M059J (cell line): ENCODE measurements around the gene TMC7. TPM values are rescaled to one million over a fixed set of nuclear protein-coding genes. Genes with fewer than 3 reads are reported as not detected.

Experiments used
- DNase-seq: peaks from one replicate; pipeline ENCODE4 v3.0.0-alpha.2; 2012; ENCODE audit warnings: low read depth
- total RNA-seq: library from RNA; depleted of rRNA; stranded (reverse); fragments of >200 nt; shearing (Covaris generic); gene quantifications from 2 replicates; pipeline ENCODE4 v1.2.3, GENCODE V29; 2014

TMC7 gene
- total RNA-seq, 1 experiment from 2014 or later = 0.71 TPM

DNA sequence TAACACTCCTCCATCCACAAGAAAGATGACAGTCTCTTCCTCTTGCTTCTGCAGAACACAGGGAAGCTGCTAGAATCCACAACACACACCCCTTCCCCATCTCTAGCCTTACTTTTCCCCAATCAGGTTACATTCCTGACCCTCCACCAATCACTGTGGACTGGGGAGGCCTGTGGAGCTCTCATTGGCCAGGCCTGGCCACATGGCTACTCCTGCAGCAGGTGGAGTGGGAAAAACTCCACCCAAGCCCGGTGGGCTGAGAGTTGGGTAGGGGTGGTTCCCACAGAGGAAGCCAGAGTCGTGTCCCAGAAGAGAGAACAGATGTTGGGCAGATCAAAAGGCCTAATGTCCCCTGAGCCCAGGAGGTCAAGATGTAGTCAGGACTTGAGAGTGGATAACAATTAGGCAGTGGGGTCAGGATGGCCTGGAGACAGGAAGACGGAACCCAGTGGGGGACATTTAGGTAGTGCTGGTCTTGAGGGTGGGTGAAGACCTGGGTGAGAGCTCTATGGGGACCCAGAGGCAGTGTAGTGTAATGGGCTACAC is 105.7 kb downstream of the TMC7 start:
- no peak for DNase-seq

DNA sequence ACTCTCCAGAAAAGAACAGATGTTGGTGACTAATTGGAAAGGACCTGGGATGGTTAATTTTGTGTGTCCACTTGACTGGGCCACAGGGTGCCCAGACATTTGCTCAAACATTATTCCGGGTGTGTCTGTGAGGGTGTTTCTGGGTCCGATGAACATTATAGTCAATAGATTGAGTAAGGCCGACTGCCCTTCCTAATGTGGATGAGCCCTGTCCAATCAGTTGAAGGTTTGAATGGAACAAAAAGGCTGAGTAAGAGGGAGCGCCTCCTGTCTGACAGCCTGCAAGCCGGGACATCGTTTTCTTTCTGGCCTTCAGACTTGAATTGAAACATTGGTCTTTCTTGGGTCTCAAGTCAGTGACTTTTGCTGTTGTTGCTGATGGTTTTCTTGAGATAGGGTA is 107.2 kb downstream of the TMC7 start:
- DNase-seq = no peak

DNA sequence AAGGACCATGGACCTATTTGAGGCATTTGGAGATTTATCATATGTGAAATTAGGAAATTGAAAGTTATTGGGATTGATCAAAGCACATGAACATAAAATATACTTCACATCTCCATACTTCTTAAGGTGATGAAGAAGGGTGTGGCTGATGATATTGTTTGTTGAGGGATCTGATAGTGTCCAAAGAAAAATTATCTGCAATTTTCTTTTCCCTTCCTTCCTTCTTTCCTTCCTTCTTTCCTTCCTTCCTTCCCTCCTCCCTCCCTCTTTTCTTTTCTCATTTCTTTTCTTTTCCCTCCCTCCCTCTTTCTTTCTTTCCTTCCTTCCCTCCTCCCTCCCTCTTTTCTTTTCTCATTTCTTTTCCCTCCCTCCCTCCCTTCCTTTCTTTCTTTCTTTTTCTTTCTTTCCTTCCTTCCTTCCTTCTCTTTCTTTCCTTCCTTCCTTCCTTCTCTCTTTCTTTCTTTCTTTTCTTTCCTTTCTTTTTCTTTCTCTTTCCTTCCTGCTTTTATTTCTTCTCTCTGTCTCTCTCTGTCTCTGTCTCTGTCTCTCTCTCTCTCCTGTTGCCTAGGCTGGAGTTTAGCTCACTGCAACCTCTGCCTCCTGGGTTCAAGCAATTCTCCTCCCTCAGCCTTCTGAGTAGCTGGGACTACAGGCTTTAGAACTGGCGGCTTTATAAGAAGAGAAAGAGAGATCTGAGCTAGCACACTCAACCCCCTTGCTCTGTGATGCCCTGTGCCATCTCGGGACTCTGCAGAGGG is 109.1 kb downstream of the TMC7 start:
- DNase-seq = no peak

DNA sequence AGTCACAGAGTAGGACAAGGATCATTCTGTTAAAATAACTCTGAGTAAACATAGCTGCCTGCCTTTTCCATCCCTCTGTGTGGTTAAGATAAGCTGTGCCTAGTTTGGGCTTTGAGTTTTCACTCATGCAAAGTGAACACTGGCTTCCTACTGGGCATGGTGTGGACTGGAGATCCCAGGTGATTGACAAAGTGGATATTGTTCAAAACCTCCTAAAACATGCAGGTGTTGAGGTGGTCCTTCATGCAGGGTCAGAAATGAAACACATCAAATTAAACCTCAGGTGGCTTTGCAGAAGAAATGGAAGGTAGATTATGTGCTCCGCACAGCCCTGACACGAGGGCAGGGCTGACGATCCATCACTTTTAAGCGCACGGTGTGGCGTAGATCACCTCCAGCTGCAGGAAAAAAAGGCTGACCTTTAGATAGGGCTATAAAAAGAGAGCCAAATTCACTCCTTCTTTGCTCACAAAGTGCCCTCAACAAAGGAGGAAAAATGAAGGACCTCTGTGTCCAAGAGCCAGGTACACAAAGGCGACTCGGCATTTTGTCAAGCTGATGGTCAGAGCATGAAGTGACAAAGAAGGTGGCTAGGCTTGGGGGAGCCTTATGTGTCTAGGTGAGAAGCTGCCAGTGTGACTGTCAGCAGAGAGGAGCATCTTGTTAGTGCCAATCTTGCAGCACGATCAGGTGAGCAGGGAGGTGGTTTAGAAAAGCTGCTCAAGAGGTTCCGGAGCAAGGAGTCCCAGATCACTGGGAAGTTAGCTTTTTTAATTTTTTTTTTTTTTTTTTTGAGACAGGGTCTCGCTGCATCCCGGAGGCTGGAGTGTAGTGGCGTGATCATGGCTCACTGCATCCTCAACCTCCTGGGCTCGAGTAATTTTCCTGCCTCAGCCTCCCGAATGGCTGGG is 110.2 kb downstream of the TMC7 start:
- no peak for DNase-seq

GRCh38 chr16:19094542-19095365 is 111.0 kb downstream of the TMC7 start:
- no peak for DNase-seq

GRCh38 chr16:19095654-19096053 is 111.9 kb downstream of the TMC7 start:
- DNase-seq = peak; percentile 90

DNA sequence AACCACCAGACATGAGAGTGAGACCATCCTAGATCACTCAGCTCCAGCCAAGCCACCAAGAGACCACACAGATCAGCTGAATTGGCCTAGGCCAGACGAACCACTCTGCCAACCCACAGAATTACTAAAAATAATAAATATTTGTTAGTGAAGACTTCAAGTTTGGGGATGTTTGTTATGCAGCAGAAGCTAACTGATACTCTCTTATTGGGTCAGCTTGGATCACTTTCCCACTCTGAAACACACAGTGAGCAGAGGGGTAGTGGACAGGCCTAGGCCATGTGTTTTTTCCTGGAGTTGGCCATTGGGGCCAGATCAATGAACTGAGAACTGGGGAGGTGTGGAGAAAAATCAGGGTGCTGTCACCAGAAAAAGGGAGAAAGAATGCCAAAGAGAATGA is 114.4 kb downstream of the TMC7 start:
- no peak for DNase-seq

GRCh38 chr16:19102187-19102872 is 118.6 kb downstream of the TMC7 start:
- DNase-seq = peak; percentile 38

DNA sequence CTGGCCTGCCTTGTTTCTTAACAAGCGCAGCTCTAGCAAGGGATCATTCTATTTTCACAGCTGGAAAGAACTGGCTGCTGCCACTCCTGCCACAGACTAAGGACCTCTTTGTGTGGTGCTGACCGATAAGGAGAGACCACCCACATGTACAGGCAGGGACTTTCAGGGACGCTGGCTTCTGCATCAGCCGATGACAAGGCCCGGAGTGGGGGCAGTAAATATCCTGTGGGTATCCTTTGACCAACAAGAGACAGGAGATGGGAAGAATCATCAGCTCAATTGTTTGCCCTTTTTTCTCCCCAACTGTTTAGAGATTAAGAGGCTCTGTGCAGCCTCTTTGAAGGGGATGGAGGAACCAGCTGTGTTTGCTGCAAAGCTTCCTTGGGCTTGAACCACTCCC is 120.9 kb downstream of the TMC7 start:
- DNase-seq = no peak

- DNase-seq = no peak
These were observed 121.4 kb downstream of the TMC7 start for GRCh38 chr16:19105131-19105530.

DNA sequence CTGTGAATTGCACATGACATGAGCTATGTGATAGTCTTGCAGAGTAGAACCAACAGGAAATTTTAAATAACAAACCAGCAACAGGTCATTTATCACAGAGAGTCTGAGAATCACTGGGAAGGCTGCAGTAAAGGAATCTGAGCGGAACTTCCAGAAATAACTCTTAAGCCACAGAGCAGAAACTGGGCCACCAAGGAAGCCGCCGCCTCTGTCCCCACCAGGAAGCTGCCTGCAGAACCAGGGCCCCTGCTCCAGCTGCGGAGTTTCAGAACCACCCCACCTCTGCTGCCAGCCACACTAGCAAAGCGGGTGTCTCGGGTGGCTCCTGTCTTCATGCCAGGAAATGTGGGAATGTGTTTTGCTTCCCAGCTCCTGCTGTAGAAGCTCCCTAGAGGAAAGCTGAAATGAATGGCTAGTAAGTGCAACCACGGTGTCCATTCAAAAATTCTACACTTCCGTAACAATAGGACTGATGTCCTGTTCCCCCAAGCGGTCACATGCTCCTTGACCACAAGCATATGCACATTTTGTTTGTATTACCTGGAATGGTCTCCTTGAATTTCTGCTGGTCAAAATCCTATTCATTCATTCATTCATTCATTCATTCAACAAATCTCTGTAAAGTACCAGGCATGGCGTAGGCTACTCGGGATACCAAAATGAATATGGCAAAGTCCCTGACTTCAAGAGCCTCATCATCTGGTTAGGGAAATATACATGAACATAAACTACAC is 122.3 kb downstream of the TMC7 start:
- no peak for DNase-seq

DNA sequence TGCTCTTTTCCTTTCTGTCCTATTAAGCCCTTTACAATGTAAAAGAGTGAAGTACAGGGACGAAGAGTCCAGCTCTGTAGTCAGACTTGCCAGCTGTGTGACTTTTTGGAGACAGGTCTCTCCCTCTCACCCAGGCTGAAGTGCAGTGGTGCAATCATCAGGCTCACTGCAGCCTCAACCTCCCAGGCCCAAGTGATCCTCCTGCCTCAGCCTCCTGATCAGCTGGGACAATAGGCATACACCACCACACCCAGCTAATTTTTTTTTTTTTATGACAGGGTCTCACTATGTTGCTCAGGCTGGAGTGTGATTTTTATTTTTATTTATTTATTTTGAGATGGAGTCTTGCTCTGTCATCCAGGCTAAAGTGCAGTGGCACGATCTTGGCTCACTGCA is 122.9 kb downstream of the TMC7 start:
- DNase-seq = no peak

GRCh38 chr16:19108409-19109287 is 124.9 kb downstream of the TMC7 start:
- DNase-seq = no peak

DNA sequence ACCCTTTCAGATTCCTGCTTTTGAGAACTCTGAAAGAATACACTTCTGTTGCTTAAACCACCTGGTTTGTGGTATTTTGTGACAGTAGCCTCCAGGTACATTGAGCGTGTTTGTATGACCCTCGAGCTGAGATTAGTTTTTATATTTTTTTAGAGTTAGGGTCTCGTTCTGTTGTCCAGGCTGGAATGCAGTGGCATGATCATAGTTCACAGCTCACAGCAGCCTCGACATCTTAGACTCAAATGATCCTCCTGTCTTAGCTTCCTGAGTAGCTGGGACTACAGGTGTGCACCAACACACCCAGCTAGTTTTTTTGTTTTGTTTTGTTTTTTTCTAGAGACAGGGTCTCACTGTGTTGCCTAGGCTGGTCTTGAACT is 125.5 kb downstream of the TMC7 start:
- DNase-seq = no peak

- DNase-seq = no peak
These were observed 127.0 kb downstream of the TMC7 start for GRCh38 chr16:19110537-19111360.

DNA sequence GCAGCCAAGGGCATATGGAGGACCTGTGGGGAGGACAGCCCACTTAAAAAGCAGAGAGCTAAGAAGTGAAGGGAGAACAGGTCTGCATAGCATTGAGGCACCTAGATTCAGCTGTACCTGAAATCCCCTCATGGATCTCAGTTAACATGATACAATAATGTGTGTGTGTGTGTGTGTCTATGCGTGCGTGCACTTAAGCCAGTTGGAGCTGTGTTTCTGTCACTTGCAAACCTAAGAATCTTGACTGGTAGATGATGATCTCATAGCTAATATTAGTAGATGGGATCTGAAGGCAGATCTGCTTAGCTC is 128.3 kb downstream of the TMC7 start:
- DNase-seq = no peak
